ENCODE data around the gene ABHD13.
A peak's percentile ranks its signal among the peaks of the same experiment; 100 is the strongest.

ABHD13 gene

DNA sequence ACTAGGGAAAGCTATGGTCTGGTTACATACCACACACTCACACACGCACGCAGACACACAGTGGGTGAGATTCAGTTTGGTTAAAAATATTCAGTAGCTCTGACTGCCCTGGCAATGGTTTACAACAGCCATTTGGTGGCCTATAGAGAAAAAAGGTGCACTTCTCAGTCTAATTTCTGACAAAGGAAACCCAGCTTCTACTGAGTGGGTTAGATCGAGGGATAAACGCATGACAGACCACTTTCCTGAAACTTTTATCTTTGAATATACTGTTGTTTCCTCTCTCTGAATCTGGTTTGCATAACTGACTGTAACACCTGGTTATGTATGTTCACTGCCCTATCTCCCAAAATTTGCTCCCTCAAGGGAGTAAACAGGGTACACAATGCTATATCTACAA, 5.3 kb upstream of the ABHD13 start:
- Histone ChIP-seq H3K9me3 (ENCODE audit: insufficient read depth, low read length, severe bottlenecking) (no peaks in the 10 kb centered on the region), H3K4me3 (ENCODE audit: low read depth in 1 of 2, low read length in 2 of 2) (peak overlapping the region in 1 of 2 experiments; percentile 13; a peak in 1 of 4 replicates), H3K79me2 (ENCODE audit: insufficient read depth, low read length) (peaks cover 27% of the 10 kb centered on the region), H3K4me2 (ENCODE audit: insufficient read depth, low read length) (peak overlapping the region; percentile 53), H3K9ac (ENCODE audit: low read depth, low read length) (peak overlapping the region; percentile 33), H4K20me1 (ENCODE audit: insufficient read depth, low read length) (no peaks in the 10 kb centered on the region), H3K36me3 (ENCODE audit: insufficient read depth, low read length) (peaks cover 20% of the 10 kb centered on the region), H2AFZ (ENCODE audit: low read depth, low read length) (no peak overlapping the region), H3K27ac (ENCODE audit: low read length) (peak overlapping the region; percentile 79), H3K27me3 (ENCODE audit: insufficient read depth, low read length, poor library complexity) (no peaks in the 10 kb centered on the region), H3K4me1 (ENCODE audit: insufficient read depth, low read length) (peaks cover 49% of the 10 kb centered on the region)
- DNase-seq (peak; percentile 47), ATAC-seq (ENCODE audit: insufficient read depth, low read depth) (peak; percentile 27)
- no peak for TF ChIP-seq EZH2 (IDR thresholded peaks at IDR 0.05; ENCODE audit: borderline replicate concordance, low read depth, low read length, severe bottlenecking)
- TF ChIP-seq, protein P1, sequence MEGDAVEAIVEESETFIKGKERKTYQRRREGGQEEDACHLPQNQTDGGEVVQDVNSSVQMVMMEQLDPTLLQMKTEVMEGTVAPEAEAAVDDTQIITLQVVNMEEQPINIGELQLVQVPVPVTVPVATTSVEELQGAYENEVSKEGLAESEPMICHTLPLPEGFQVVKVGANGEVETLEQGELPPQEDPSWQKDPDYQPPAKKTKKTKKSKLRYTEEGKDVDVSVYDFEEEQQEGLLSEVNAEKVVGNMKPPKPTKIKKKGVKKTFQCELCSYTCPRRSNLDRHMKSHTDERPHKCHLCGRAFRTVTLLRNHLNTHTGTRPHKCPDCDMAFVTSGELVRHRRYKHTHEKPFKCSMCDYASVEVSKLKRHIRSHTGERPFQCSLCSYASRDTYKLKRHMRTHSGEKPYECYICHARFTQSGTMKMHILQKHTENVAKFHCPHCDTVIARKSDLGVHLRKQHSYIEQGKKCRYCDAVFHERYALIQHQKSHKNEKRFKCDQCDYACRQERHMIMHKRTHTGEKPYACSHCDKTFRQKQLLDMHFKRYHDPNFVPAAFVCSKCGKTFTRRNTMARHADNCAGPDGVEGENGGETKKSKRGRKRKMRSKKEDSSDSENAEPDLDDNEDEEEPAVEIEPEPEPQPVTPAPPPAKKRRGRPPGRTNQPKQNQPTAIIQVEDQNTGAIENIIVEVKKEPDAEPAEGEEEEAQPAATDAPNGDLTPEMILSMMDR (IDR thresholded peaks at IDR 0.05; ENCODE audit: borderline replicate concordance, extremely low read depth, low read length, poor library complexity, severe bottlenecking): no peak

DNA sequence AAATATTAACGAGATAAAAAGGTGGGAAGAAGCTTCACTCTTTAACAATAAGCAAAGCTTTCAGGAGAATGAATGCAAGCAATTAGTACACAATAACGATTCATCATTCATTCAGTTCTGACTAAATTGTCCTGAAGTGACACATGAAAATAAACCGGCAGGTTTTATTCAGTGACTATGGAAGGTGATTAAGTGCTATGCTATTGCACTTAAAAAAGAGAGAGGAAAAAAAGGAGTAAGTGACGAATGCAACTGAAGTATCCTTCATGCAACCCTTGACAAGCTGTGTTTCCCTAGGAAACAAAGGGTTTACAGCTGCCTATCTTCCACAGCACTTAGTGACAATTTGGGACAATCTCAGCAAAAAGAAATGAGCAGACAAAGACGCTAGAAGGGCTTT, 4.2 kb upstream of the ABHD13 start:
- Histone ChIP-seq H4K20me1 (ENCODE audit: insufficient read depth, low read length) (peaks cover under 1% of the 10 kb centered on the region; the same call in 1 of the 2 replicates), H3K27ac (ENCODE audit: low read length) (peak overlapping the region; percentile 79), H3K9ac (ENCODE audit: low read depth, low read length) (peak overlapping the region; percentile 42), H3K4me3 (ENCODE audit: low read depth in 1 of 2, low read length in 2 of 2) (peak overlapping the region in 1 of 2 experiments; percentile 60; a peak in 2 of 4 replicates), H3K4me2 (ENCODE audit: insufficient read depth, low read length) (peak overlapping the region; percentile 74), H3K27me3 (ENCODE audit: insufficient read depth, low read length, poor library complexity) (no peaks in the 10 kb centered on the region), H3K4me1 (ENCODE audit: insufficient read depth, low read length) (peaks cover 50% of the 10 kb centered on the region), H2AFZ (ENCODE audit: low read depth, low read length) (peak overlapping the region; percentile 59), H3K9me3 (ENCODE audit: insufficient read depth, low read length, severe bottlenecking) (no peaks in the 10 kb centered on the region), H3K79me2 (ENCODE audit: insufficient read depth, low read length) (peaks cover 37% of the 10 kb centered on the region), H3K36me3 (ENCODE audit: insufficient read depth, low read length) (peaks cover 20% of the 10 kb centered on the region)
- TF ChIP-seq EZH2 (IDR thresholded peaks at IDR 0.05; ENCODE audit: borderline replicate concordance, low read depth, low read length, severe bottlenecking): no peak
- TF ChIP-seq, protein P1 (IDR thresholded peaks at IDR 0.05; ENCODE audit: borderline replicate concordance, extremely low read depth, low read length, poor library complexity, severe bottlenecking): no peak
- ATAC-seq (ENCODE audit: insufficient read depth, low read depth): no peak
- no peak for DNase-seq

DNA sequence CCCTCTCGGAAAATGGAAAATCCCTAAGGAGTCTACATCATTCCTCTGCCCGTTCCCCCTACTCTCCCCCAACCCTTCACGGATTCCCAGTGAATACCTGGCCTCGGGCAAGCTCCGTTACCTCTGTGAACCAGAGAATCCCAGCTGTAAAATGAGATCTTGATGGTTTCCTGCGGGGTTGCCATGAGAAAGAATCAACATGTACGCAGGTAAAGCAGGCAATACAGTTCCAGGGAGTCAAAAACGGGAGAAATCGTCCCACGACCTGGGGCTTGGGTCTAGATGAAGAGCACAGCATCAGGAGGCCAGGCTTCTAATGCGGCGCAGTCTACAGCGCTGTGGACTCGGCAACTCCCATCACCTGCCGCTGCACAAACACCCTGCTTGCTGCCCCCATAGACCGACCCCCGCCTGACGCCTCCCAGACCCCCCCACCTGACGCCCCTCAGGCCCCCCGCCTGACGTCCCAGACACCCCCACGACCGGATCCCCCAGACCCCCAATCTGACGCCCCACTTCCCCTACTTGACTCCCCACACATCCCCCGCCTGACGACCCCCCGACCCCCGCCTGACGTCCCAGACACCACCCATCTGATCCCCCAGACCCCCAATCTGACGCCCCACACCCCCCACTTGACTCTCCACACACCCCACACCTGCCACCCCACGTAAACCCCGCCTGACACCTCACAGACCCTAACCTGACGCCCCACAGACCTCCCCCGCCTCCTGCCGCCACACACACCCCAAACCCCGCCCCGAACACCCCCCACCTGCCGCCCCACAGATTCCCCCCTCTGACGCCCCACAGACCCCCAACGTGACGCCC, 3.5 kb upstream of the ABHD13 start:
- peaks cover 15% of the 10 kb centered on the region for H3K36me3 ChIP-seq (ENCODE audit: insufficient read depth, low read length)
- H4K20me1 ChIP-seq (ENCODE audit: insufficient read depth, low read length): peaks cover 7% of the 10 kb centered on the region; the same call in 1 of the 2 replicates
- H2AFZ ChIP-seq (ENCODE audit: low read depth, low read length): peak overlapping the region; percentile 59
- TF ChIP-seq, protein P1 (IDR thresholded peaks at IDR 0.05; ENCODE audit: borderline replicate concordance, extremely low read depth, low read length, poor library complexity, severe bottlenecking): no peak
- no peak for TF ChIP-seq EZH2 (IDR thresholded peaks at IDR 0.05; ENCODE audit: borderline replicate concordance, low read depth, low read length, severe bottlenecking)
- H3K27ac ChIP-seq (ENCODE audit: low read length): peak overlapping the region; percentile 79
- no peaks in the 10 kb centered on the region for H3K27me3 ChIP-seq (ENCODE audit: insufficient read depth, low read length, poor library complexity)
- H3K4me2 ChIP-seq (ENCODE audit: insufficient read depth, low read length): peak overlapping the region; percentile 74
- H3K4me1 ChIP-seq (ENCODE audit: insufficient read depth, low read length): peaks cover 57% of the 10 kb centered on the region
- H3K4me3 ChIP-seq (ENCODE audit: low read depth in 1 of 2, low read length in 2 of 2): peak overlapping the region in 1 of 2 experiments; percentile 60; a peak in 3 of 4 replicates
- peaks cover 44% of the 10 kb centered on the region for H3K79me2 ChIP-seq (ENCODE audit: insufficient read depth, low read length)
- DNase-seq (peak; percentile 20), ATAC-seq (ENCODE audit: insufficient read depth, low read depth) (no peak)
- H3K9ac ChIP-seq (ENCODE audit: low read depth, low read length): peak overlapping the region; percentile 42
- H3K9me3 ChIP-seq (ENCODE audit: insufficient read depth, low read length, severe bottlenecking): no peaks in the 10 kb centered on the region
